ENCODE data around the gene PCDH17. TPM values are rescaled to one million over a fixed set of nuclear protein-coding genes. Genes with fewer than 3 reads are reported as not detected.

The PCDH17 gene
- total RNA-seq, 1 experiment from 2014 or later: not detected

DNA sequence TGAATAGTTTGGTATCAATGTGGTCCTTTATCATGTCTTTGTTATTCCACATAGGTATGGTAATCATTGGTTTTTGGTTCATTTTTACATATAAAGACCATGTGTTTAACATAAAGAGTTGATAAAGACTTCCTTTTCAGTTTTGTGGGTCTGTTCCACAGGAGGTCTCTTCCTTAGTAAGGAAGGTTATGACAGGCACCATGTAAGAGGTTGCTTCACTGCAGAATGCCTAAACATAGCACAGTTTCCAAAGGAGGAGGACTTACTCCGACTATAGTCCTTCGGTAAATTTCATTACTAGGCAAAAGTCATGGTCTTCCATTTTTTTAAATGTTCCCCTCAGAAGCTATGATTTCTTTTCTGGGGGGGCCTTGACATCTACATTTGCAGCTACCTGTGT is 27.1 kb upstream of the PCDH17 start:
- Histone ChIP-seq H3K9me2 (ENCODE audit: insufficient read depth) (no peaks in the 10 kb centered on the region), H3K36me3 (ENCODE audit: low read depth) (no peaks in the 10 kb centered on the region), H3K4me1 (replicated peaks; ENCODE audit: insufficient read depth) (no peaks in the 10 kb centered on the region), H2AFZ (no peak overlapping the region), H3K27ac (no peak overlapping the region), H4K20me1 (ENCODE audit: insufficient read depth) (no peaks in the 10 kb centered on the region), H3K79me2 (ENCODE audit: low read depth) (no peaks in the 10 kb centered on the region), H3K9me3 (ENCODE audit: insufficient read depth, low read depth) (no peaks in the 10 kb centered on the region), H3K4me2 (no peak overlapping the region), H3K4me3 (no peak overlapping the region), H3F3A (ENCODE audit: insufficient read depth, low read depth) (no peaks in the 10 kb centered on the region), H3K27me3 (ENCODE audit: insufficient read depth, low read depth) (no peaks in the 10 kb centered on the region)
- DNase-seq: no peak
- POLR2A ChIA-PET (ENCODE audit: unreplicated experiment): no interaction called here
- TF ChIP-seq EZH2 (IDR thresholded peaks at IDR 0.05; ENCODE audit: low read depth): no peak
- no peak for TF ChIP-seq CTCF (conservative IDR thresholded peaks at IDR 0.05)
- no TSS peak for BruUV-seq (replicated peaks)
- intact Hi-C loops (cut with micrococcal nuclease; ENCODE audit: unreplicated experiment): no loop called here
- CTCF ChIA-PET: no interaction called here

DNA sequence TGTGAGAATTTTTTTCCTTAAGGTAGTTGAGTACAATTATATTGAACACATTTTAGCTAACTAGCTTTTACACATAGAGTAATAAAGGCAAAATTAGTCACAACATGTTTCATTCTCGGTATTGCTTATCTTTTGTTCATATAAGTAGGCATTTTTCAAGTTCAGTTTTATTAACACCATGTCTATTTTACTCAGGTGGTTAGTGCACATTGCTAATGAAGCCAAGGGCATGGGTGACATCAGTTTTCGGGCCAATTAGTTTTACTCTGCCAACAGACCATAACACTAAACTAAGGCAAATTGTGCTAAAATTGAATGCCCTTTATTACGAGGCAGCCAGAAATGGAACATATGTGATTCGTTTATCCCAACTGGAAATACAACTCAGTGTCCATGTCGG is 19.6 kb upstream of the PCDH17 start:
- Histone ChIP-seq H3K4me3 (no peak overlapping the region), H4K20me1 (ENCODE audit: insufficient read depth) (no peaks in the 10 kb centered on the region), H2AFZ (no peak overlapping the region), H3K27ac (no peak overlapping the region), H3K79me2 (ENCODE audit: low read depth) (no peaks in the 10 kb centered on the region), H3K27me3 (ENCODE audit: insufficient read depth, low read depth) (no peaks in the 10 kb centered on the region), H3K9me2 (ENCODE audit: insufficient read depth) (no peaks in the 10 kb centered on the region), H3F3A (ENCODE audit: insufficient read depth, low read depth) (no peaks in the 10 kb centered on the region), H3K4me1 (replicated peaks; ENCODE audit: insufficient read depth) (no peaks in the 10 kb centered on the region), H3K36me3 (ENCODE audit: low read depth) (no peaks in the 10 kb centered on the region), H3K9me3 (ENCODE audit: insufficient read depth, low read depth) (no peaks in the 10 kb centered on the region), H3K4me2 (no peak overlapping the region)
- intact Hi-C loops (cut with micrococcal nuclease; ENCODE audit: unreplicated experiment): no loop called here
- no peak for TF ChIP-seq EZH2 (IDR thresholded peaks at IDR 0.05; ENCODE audit: low read depth)
- TF ChIP-seq CTCF (conservative IDR thresholded peaks at IDR 0.05): no peak
- BruUV-seq (replicated peaks): no TSS peak
- ChIA-PET CTCF (no interaction called here), POLR2A (ENCODE audit: unreplicated experiment) (no interaction called here)
- DNase-seq: no peak

DNA sequence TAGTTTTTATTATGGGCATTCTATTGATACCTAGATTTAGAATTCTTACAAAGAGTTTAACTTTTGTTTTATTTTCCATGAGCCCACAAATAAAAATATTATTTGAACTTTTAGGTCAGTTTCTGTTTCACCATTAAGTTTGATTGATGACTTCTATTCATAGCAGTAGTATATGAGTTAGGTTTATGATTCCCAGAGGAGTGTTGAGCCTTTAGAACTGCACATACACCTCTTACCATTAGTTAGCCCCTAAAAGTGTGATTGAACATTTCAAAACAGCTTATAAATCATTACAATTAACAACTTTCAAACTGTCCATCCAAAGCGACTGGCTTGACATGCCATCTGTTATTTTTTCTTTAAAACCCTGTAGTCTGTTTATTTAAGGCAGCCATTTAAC is 19.0 kb upstream of the PCDH17 start:
- Histone ChIP-seq H3K9me2 (ENCODE audit: insufficient read depth) (no peaks in the 10 kb centered on the region), H3K9me3 (ENCODE audit: insufficient read depth, low read depth) (no peaks in the 10 kb centered on the region), H3K4me1 (replicated peaks; ENCODE audit: insufficient read depth) (no peaks in the 10 kb centered on the region), H4K20me1 (ENCODE audit: insufficient read depth) (no peaks in the 10 kb centered on the region), H3K27me3 (ENCODE audit: insufficient read depth, low read depth) (no peaks in the 10 kb centered on the region), H3K4me2 (no peak overlapping the region), H3K4me3 (no peak overlapping the region), H3K79me2 (ENCODE audit: low read depth) (no peaks in the 10 kb centered on the region), H3F3A (ENCODE audit: insufficient read depth, low read depth) (no peaks in the 10 kb centered on the region), H2AFZ (no peak overlapping the region), H3K36me3 (ENCODE audit: low read depth) (no peaks in the 10 kb centered on the region), H3K27ac (no peak overlapping the region)
- no peak for DNase-seq
- no TSS peak for BruUV-seq (replicated peaks)
- TF ChIP-seq CTCF (conservative IDR thresholded peaks at IDR 0.05) (no peak), EZH2 (IDR thresholded peaks at IDR 0.05; ENCODE audit: low read depth) (no peak)
- ChIA-PET POLR2A (ENCODE audit: unreplicated experiment) (no interaction called here), CTCF (no interaction called here)
- intact Hi-C loops (cut with micrococcal nuclease; ENCODE audit: unreplicated experiment): no loop called here

Data from PC-9 (cell line).